ENCODE data around the gene TNFSF12. TPM values are rescaled to one million over a fixed set of nuclear protein-coding genes. Genes with fewer than 3 reads are reported as not detected.

The TNFSF12 gene
- total RNA-seq, 4 donors from 2014 or later: 12.7 to 28.4 (median 18.0) TPM

DNA sequence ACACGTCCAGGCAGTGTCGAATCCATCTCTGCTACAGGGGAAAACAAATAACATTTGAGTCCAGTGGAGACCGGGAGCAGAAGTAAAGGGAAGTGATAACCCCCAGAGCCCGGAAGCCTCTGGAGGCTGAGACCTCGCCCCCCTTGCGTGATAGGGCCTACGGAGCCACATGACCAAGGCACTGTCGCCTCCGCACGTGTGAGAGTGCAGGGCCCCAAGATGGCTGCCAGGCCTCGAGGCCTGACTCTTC is 23.4 kb downstream of the TNFSF12 start:
- TF ChIP-seq POLR2A (IDR thresholded peaks at IDR 0.05) (no peak), EP300 (IDR thresholded peaks at IDR 0.05) (no peak), POLR2AphosphoS5 (IDR thresholded peaks at IDR 0.05) (peak in 1 of 3 donors; percentile 96)
- TF ChIP-seq, protein P1, sequence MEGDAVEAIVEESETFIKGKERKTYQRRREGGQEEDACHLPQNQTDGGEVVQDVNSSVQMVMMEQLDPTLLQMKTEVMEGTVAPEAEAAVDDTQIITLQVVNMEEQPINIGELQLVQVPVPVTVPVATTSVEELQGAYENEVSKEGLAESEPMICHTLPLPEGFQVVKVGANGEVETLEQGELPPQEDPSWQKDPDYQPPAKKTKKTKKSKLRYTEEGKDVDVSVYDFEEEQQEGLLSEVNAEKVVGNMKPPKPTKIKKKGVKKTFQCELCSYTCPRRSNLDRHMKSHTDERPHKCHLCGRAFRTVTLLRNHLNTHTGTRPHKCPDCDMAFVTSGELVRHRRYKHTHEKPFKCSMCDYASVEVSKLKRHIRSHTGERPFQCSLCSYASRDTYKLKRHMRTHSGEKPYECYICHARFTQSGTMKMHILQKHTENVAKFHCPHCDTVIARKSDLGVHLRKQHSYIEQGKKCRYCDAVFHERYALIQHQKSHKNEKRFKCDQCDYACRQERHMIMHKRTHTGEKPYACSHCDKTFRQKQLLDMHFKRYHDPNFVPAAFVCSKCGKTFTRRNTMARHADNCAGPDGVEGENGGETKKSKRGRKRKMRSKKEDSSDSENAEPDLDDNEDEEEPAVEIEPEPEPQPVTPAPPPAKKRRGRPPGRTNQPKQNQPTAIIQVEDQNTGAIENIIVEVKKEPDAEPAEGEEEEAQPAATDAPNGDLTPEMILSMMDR (IDR thresholded peaks at IDR 0.05): no peak
- peaks cover 65% of the 10 kb centered on the region for H3K36me3 ChIP-seq

DNA sequence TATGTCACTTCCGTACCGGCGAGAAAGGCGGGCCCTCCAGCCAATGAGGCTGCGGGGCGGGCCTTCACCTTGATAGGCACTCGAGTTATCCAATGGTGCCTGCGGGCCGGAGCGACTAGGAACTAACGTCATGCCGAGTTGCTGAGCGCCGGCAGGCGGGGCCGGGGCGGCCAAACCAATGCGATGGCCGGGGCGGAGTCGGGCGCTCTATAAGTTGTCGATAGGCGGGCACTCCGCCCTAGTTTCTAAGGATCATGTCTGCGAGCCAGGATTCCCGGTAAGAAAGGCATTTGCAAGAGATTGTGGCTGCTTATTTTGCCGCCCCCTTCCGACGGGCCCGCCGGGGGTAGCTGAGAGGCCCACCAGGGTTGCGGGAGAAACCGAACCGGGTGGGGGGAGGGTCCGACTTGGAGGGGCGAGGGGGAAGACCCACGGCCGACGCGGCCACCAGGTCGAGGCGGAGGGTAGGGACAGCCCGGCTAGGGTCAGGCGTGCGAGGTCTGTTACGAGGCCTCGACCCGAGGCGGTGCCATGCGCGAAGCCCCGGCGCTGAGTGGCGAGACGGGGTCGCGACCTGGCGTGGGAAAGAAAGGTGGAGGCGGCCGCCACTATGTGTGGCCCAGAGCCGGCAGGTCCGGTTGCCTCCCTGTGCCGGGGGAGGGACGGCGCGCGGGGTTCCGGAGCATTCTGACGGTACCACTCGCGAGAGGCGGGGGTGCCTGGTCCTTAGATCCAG is 23.9 kb downstream of the TNFSF12 start:
- peak overlapping the region; percentile 100 for H3K27ac ChIP-seq
- no peaks in the 10 kb centered on the region for H3K9me3 ChIP-seq
- WGBS: under 1% methylated on average over 43 of the region's 73 CpGs
- no peak for TF ChIP-seq EP300 (IDR thresholded peaks at IDR 0.05)
- peak; percentile 96 to 98 (median 97) for TF ChIP-seq POLR2AphosphoS5 (IDR thresholded peaks at IDR 0.05)
- TF ChIP-seq POLR2A (IDR thresholded peaks at IDR 0.05): peak; percentile 98 to 99
- TF ChIP-seq, protein P1 (IDR thresholded peaks at IDR 0.05): peak in 1 of 2 donors; percentile 6
- no peaks in the 10 kb centered on the region for H3K27me3 ChIP-seq
- peaks cover 65% of the 10 kb centered on the region for H3K36me3 ChIP-seq
- peak; percentile 100 for DNase-seq (ENCODE audit: low spot score in 2 of 2)
- peak overlapping the region; percentile 100 for H3K4me3 ChIP-seq
- H3K4me1 ChIP-seq: peaks cover 49% of the 10 kb centered on the region

More for the DNA sequence above, 23.4 kb downstream of the TNFSF12 start:
- Histone ChIP-seq H3K27me3 (no peaks in the 10 kb centered on the region), H3K4me1 (peaks cover 44% of the 10 kb centered on the region), H3K27ac (peak overlapping the region; percentile 100), H3K4me3 (peak overlapping the region; percentile 100), H3K9me3 (no peaks in the 10 kb centered on the region)
- no peak for DNase-seq (ENCODE audit: low spot score in 2 of 2)
- WGBS: 0% methylated on average over 11 of the region's 11 CpGs

DNA sequence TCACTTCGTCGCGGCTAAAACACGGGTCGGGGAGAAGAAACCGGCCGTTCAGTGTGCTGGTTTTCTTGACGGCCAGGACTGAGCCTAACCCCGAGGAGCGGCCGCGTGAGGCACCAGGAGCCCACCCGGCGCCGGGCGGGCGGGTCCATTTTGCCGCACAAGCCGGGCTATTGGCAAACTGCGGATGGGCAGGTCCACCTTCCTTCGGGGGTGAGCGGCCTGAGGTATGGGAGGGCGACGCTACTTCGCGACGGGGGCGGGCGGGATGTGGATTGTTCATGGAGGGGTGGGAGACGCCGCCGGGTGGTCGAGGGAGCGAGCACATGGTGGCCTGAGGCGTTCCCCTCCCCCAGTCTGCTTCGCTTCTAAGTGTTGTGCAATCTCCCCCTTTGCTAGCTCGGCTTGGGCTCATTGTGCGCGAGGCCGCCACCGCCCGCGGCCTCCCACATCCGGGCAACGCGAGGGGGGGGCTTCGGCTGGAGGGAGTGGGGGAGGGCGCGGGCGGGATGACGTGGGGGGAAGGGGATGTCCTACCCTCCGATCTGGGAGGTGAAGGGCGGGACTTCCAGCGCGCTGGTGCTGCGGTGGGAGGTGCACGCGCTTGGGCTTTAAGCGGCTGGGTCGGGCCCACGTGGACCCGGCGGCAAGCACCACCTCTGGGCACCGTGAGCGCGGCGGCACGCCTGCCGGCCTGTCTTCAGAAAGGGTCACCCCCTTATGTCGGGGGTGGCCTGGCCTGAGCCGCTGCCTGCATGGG is 24.6 kb downstream of the TNFSF12 start:
- TF ChIP-seq POLR2A (IDR thresholded peaks at IDR 0.05): peak in 1 of 2 donors; percentile 11
- TF ChIP-seq, protein P1 (IDR thresholded peaks at IDR 0.05): no peak
- TF ChIP-seq POLR2AphosphoS5 (IDR thresholded peaks at IDR 0.05): peak; percentile 47 to 89 (median 81)
- Histone ChIP-seq H3K9me3 (no peaks in the 10 kb centered on the region), H3K27ac (peak overlapping the region; percentile 100), H3K4me3 (peak overlapping the region; percentile 100), H3K27me3 (no peaks in the 10 kb centered on the region), H3K4me1 (peaks cover 56% of the 10 kb centered on the region), H3K36me3 (peaks cover 68% of the 10 kb centered on the region)
- whole genome bisulfite sequencing: 1% methylated on average over 26 of the region's 71 CpGs
- peak; percentile 94 to 95 for DNase-seq (ENCODE audit: low spot score in 2 of 2)

DNA sequence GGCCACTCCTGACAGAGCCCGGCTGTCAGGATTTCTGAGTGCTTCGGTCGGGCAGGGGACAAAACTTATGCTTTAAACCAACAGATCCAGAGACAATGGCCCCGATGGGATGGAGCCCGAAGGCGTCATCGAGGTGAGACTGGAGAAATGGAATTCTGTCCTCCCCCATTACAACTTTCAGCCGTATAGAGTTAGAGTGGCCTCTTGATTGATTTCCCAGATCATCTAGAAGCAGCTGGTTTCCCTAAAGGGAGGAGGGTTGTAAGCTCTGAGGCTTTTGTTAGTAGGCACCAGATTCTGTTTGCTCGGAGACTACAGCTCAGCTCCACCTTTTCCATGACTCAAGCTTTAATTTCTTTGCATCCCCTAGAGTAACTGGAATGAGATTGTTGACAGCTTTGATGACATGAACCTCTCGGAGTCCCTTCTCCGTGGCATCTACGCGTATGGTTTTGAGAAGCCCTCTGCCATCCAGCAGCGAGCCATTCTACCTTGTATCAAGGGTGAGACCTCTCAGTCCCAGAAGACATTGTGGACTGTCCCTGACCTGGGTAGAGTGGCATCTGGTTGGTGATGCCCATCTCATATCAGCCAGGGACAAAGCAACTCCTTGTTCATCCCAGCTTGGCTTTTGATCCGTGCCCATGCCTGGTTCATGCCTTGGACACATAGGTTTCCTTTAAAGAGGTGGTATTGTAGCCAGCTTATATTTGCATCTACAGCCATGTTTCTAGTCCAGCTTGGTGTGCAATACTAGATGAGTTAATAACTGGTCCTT is 25.5 kb downstream of the TNFSF12 start:
- H3K27ac ChIP-seq: peak overlapping the region; percentile 100
- peaks cover 65% of the 10 kb centered on the region for H3K4me1 ChIP-seq
- 27% methylated on average over 15 of the region's 15 CpGs for WGBS
- H3K27me3 ChIP-seq: no peaks in the 10 kb centered on the region
- H3K9me3 ChIP-seq: no peaks in the 10 kb centered on the region
- no peak for TF ChIP-seq EP300 (IDR thresholded peaks at IDR 0.05)
- TF ChIP-seq, protein P1 (IDR thresholded peaks at IDR 0.05): no peak
- no peak for TF ChIP-seq POLR2AphosphoS5 (IDR thresholded peaks at IDR 0.05)
- TF ChIP-seq POLR2A (IDR thresholded peaks at IDR 0.05): no peak
- peaks cover 68% of the 10 kb centered on the region for H3K36me3 ChIP-seq
- peak overlapping the region; percentile 100 for H3K4me3 ChIP-seq
- no peak for DNase-seq (ENCODE audit: low spot score in 2 of 2)

All from suprapubic skin (tissue), 4 donors.